Measurements from ENCODE around the gene EIF5AL1. TPM values are rescaled to one million over a fixed set of nuclear protein-coding genes. Genes with fewer than 3 reads are reported as not detected.

Gene EIF5AL1
- total RNA-seq, 4 donors from 2014 or later: 0.23 to 0.52 (median 0.47) TPM; not detected in 1

DNA sequence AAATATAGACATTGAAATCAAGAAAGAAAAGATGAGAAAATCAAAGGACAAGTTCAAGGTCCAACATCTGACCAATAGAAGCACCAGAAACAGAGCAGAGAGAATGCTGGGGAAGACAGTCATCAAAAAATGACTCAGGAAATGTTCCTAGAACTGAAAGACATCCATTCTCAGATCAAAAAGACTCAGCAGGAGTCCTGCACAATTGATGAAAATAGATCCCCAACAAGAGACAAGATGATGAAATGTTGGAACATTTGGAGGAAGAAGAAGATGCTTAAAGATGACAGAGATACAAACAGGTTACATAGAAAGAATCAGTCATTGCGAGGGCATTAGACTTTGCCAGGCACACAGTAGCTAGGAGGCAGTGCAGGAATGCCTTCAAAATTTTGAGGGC is 30.0 kb upstream of the EIF5AL1 start:
- Histone ChIP-seq H3K9me3 (no peaks in the 10 kb centered on the region), H3K27ac (peak overlapping the region; percentile 82), H3K4me1 (peaks cover 19% of the 10 kb centered on the region), H3K36me3 (no peaks in the 10 kb centered on the region), H3K4me3 (no peak overlapping the region), H3K27me3 (no peaks in the 10 kb centered on the region)
- no peak for DNase-seq (ENCODE audit: low spot score in 2 of 2)
- WGBS: 73% methylated on average over 1 of the region's 1 CpG
- TF ChIP-seq POLR2A (IDR thresholded peaks at IDR 0.05) (no peak), EP300 (IDR thresholded peaks at IDR 0.05) (no peak), POLR2AphosphoS5 (IDR thresholded peaks at IDR 0.05) (no peak), CTCF (IDR thresholded peaks at IDR 0.05) (no peak)

- no peak for DNase-seq (ENCODE audit: low spot score in 2 of 2)
- 35% methylated on average over 4 of the region's 4 CpGs for WGBS
- Histone ChIP-seq H3K4me1 (peaks cover 24% of the 10 kb centered on the region), H3K27me3 (no peaks in the 10 kb centered on the region), H3K9me3 (no peaks in the 10 kb centered on the region), H3K36me3 (no peaks in the 10 kb centered on the region), H3K4me3 (no peak overlapping the region), H3K27ac (peak overlapping the region; percentile 82)
- no peak for TF ChIP-seq POLR2A (IDR thresholded peaks at IDR 0.05)
- TF ChIP-seq CTCF (IDR thresholded peaks at IDR 0.05): no peak
- TF ChIP-seq POLR2AphosphoS5 (IDR thresholded peaks at IDR 0.05): no peak
- TF ChIP-seq EP300 (IDR thresholded peaks at IDR 0.05): no peak
These were observed 29.6 kb upstream of the EIF5AL1 start for GRCh38 chr10:79482741-79483140.

DNA sequence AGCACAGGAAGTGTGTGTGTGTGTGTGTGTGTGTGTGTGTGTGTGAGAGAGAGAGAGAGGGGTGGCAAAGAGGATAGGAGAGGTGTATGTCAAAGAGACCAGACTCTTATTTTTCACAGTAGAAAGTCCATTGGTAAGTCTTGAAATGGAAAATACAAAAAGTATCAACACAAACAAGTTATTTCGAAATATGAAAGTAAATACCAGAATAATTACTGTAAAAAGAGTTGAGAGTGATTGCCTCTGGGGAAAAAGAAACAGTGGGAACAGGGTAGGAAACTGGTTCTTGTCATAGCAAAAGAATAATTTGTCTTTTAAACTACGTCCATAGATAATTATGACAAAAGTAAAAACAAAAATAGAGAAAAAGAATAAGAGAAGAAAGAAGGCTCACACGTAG is 29.0 kb upstream of the EIF5AL1 start:
- TF ChIP-seq POLR2A (IDR thresholded peaks at IDR 0.05) (no peak), EP300 (IDR thresholded peaks at IDR 0.05) (no peak), POLR2AphosphoS5 (IDR thresholded peaks at IDR 0.05) (no peak), CTCF (IDR thresholded peaks at IDR 0.05) (no peak)
- 25% methylated on average over 3 of the region's 3 CpGs for WGBS
- Histone ChIP-seq H3K27ac (peak overlapping the region; percentile 82), H3K27me3 (no peaks in the 10 kb centered on the region), H3K4me3 (no peak overlapping the region), H3K9me3 (no peaks in the 10 kb centered on the region), H3K36me3 (no peaks in the 10 kb centered on the region), H3K4me1 (peaks cover 29% of the 10 kb centered on the region)
- no peak for DNase-seq (ENCODE audit: low spot score in 2 of 2)

DNA sequence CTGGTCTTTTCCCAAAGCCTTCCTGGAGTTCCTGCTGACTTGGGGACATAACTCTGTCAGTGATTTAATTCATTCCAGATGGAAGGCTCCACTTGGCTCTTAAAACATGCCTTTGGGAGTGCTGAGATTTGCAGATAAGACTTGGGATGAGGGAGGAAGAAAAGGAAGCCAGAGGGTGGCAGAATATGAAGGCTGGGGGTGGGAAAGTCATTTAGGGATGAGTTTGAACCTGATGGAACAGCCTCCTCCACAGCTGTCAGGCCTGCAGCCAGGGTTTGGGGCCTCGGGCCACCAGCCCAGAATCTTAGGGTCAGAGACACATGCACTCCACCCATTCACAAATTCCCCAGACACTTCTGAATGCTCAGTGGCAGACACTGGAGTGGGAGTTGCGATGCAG is 28.4 kb upstream of the EIF5AL1 start:
- TF ChIP-seq POLR2AphosphoS5 (IDR thresholded peaks at IDR 0.05) (no peak), POLR2A (IDR thresholded peaks at IDR 0.05) (no peak), CTCF (IDR thresholded peaks at IDR 0.05) (no peak), EP300 (IDR thresholded peaks at IDR 0.05) (no peak)
- peak in 1 of 2 donors; percentile 82 for DNase-seq (ENCODE audit: low spot score in 2 of 2)

DNA sequence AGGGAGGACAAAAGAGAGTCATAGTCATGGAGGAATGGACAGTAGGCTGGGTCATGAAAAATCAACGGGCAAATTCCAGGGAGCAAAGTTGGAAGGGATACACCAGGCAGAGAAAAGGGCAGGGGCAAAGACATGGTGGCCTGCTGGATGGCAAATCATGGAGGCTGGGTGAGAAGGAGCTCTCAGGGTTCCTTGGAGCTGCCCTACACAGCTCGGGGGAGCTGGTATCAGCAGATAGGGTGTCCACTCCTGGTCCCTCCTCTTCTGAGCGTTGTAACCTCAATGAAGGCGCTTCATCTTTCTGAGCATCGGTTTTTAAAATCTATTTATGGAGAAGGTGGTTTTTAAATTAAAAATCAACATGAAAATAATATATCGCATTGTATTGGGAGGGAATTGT is 27.9 kb upstream of the EIF5AL1 start:
- no peak for TF ChIP-seq CTCF (IDR thresholded peaks at IDR 0.05)
- no peak for TF ChIP-seq POLR2AphosphoS5 (IDR thresholded peaks at IDR 0.05)
- TF ChIP-seq EP300 (IDR thresholded peaks at IDR 0.05): no peak
- no peak for TF ChIP-seq POLR2A (IDR thresholded peaks at IDR 0.05)
- no peak overlapping the region for H3K27ac ChIP-seq
- no peaks in the 10 kb centered on the region for H3K36me3 ChIP-seq
- no peak overlapping the region for H3K4me3 ChIP-seq
- WGBS: 78% methylated on average over 6 of the region's 6 CpGs
- H3K4me1 ChIP-seq: peaks cover 36% of the 10 kb centered on the region
- H3K9me3 ChIP-seq: no peaks in the 10 kb centered on the region
- peak in 1 of 2 donors; percentile 38 for DNase-seq (ENCODE audit: low spot score in 2 of 2)
- no peaks in the 10 kb centered on the region for H3K27me3 ChIP-seq

More for the DNA sequence above, 28.4 kb upstream of the EIF5AL1 start:
- 31% methylated on average over 2 of the region's 2 CpGs for WGBS
- Histone ChIP-seq H3K4me3 (no peak overlapping the region), H3K27me3 (no peaks in the 10 kb centered on the region), H3K9me3 (no peaks in the 10 kb centered on the region), H3K4me1 (peaks cover 34% of the 10 kb centered on the region), H3K27ac (peak overlapping the region; percentile 82), H3K36me3 (no peaks in the 10 kb centered on the region)

All from suprapubic skin (tissue), 4 donors.